SK-N-SH treated with all-trans-retinoic acid at 6 μM for 48 hours (cell line): ENCODE data around the gene FBH1.
"Not testable (repeated sequence)": the region's sequence is repeated elsewhere in the genome, so short reads cannot be mapped to it uniquely, and the experiment has no call there.

Experiments used
- ATAC-seq: fragments of 200-7000 bp; cut with Tn5 transposase; 3 replicates; pipeline ENCODE4 v1.9.1; 2020; ENCODE audit warnings: mild to moderate bottlenecking, moderate library complexity
- ARNTL ChIP-seq: fragments of 450-650 bp; formaldehyde crosslinking; IDR thresholded peaks from 2 replicates; pipeline ENCODE4 v1.5.0; 2020; ENCODE audit warnings: low read depth, mild to moderate bottlenecking, moderate library complexity, borderline replicate concordance
- BACH2 ChIP-seq: fragments of 250-450 bp; sonication (Bioruptor Pico); IDR thresholded peaks from 2 replicates; pipeline ENCODE4 v1.9.0; 2021; ENCODE audit warnings: mild to moderate bottlenecking, borderline replicate concordance
- GLIS3 ChIP-seq: fragments of 250-450 bp; sonication (Bioruptor Pico); IDR thresholded peaks from 2 replicates; pipeline ENCODE4 v1.5.0; 2020; ENCODE audit warnings: mild to moderate bottlenecking, moderate library complexity
- ISL1 ChIP-seq: fragments of 250-450 bp; sonication (Bioruptor Pico); IDR thresholded peaks from 2 replicates; pipeline ENCODE4 v2.1.2; 2022; ENCODE audit warnings: mild to moderate bottlenecking, moderate library complexity
- OSR1 ChIP-seq: fragments of 250-450 bp; sonication (Bioruptor Pico); IDR thresholded peaks from 2 replicates; pipeline ENCODE4 v1.8.0; 2022; ENCODE audit warnings: moderate library complexity, mild to moderate bottlenecking, inconsistent platforms
- PPARA ChIP-seq: fragments of 250-450 bp; sonication (Bioruptor Pico); IDR thresholded peaks from 2 replicates; pipeline ENCODE4 v1.5.0; 2020; ENCODE audit warnings: mild to moderate bottlenecking, borderline replicate concordance
- TCF4 ChIP-seq: fragments of 250-450 bp; sonication (Bioruptor Pico); IDR thresholded peaks from 2 replicates; pipeline ENCODE4 v1.8.0; 2021; ENCODE audit warnings: mild to moderate bottlenecking, moderate library complexity, borderline replicate concordance
- TOX ChIP-seq: fragments of 250-450 bp; sonication (Bioruptor Pico); IDR thresholded peaks from 2 replicates; pipeline ENCODE4 v1.8.0; 2021; ENCODE audit warnings: mild to moderate bottlenecking, moderate library complexity, borderline replicate concordance
- ZC3H10 ChIP-seq: fragments of 250-450 bp; sonication (Bioruptor Pico); IDR thresholded peaks from 2 replicates; pipeline ENCODE4 v1.5.1; 2021; ENCODE audit warnings: mild to moderate bottlenecking, moderate library complexity
- ZFP30 ChIP-seq: fragments of 450-650 bp; formaldehyde crosslinking; IDR thresholded peaks from 2 replicates; pipeline ENCODE4 v1.5.0; 2022; ENCODE audit warnings: mild to moderate bottlenecking, moderate library complexity
- ZNF565 ChIP-seq: fragments of 450-650 bp; formaldehyde crosslinking; conservative IDR thresholded peaks from 2 replicates; pipeline ENCODE4 v1.5.0; 2020; ENCODE audit warnings: low read depth, mild to moderate bottlenecking, moderate library complexity
- ZNF70 ChIP-seq: fragments of 450-650 bp; formaldehyde crosslinking; IDR thresholded peaks from 2 replicates; pipeline ENCODE4 v1.5.0; 2020; ENCODE audit warnings: mild to moderate bottlenecking, moderate library complexity
- TF ChIP-seq, protein P1 (sequence below): fragments of 250-450 bp; sonication (Bioruptor Pico); IDR thresholded peaks from 2 replicates; pipeline ENCODE4 v1.8.0; 2021; ENCODE audit warnings: low read depth, mild to moderate bottlenecking, moderate library complexity, borderline replicate concordance
- TF ChIP-seq, protein P2 (sequence below): fragments of 250-450 bp; sonication (Bioruptor Pico); IDR thresholded peaks from 2 replicates; pipeline ENCODE4 v1.8.0; 2020; ENCODE audit warnings: mild to moderate bottlenecking, moderate library complexity, borderline replicate concordance
- TF ChIP-seq, protein P3 (sequence below): fragments of 250-450 bp; sonication (Bioruptor Pico); IDR thresholded peaks from 2 replicates; pipeline ENCODE4 v1.5.1; 2020; ENCODE audit warnings: low read depth, mild to moderate bottlenecking, moderate library complexity
- TF ChIP-seq, protein P4 (sequence below): fragments of 250-450 bp; sonication (Bioruptor Pico); IDR thresholded peaks from 2 replicates; pipeline ENCODE4 v1.5.0; 2020; ENCODE audit warnings: mild to moderate bottlenecking, moderate library complexity

The FBH1 gene

DNA sequence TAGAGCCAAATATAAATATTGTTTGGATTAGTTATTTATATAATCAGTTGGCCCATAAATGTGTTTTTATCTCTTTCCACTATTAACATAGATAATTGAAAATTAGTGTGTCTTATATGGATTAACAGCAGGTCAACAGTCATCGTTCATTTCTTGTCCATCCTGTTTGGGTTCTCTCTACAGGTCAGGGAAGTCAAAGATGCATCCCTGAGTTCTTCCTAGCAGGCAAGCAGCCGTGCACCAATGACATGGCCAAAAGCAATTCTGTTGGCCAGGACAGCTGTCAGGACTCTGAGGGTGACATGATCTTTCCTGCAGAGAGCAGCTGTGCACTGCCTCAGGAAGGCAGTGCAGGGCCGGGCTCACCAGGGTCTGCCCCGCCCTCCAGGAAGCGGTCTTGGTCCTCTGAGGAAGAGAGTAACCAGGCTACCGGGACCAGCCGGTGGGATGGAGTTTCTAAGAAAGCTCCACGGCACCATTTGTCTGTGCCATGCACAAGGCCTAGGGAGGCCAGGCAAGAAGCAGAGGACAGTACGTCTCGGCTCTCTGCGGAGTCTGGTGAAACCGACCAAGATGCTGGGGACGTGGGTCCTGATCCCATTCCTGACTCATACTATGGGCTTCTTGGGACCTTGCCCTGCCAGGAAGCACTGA lies 15.9 kb downstream of the FBH1 start (continued):
- TF ChIP-seq, protein P1, sequence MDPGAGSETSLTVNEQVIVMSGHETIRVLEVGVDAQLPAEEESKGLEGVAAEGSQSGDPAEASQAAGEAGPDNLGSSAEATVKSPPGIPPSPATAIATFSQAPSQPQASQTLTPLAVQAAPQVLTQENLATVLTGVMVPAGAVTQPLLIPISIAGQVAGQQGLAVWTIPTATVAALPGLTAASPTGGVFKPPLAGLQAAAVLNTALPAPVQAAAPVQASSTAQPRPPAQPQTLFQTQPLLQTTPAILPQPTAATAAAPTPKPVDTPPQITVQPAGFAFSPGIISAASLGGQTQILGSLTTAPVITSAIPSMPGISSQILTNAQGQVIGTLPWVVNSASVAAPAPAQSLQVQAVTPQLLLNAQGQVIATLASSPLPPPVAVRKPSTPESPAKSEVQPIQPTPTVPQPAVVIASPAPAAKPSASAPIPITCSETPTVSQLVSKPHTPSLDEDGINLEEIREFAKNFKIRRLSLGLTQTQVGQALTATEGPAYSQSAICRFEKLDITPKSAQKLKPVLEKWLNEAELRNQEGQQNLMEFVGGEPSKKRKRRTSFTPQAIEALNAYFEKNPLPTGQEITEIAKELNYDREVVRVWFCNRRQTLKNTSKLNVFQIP (CRISPR knock-in tag): no peak

DNA sequence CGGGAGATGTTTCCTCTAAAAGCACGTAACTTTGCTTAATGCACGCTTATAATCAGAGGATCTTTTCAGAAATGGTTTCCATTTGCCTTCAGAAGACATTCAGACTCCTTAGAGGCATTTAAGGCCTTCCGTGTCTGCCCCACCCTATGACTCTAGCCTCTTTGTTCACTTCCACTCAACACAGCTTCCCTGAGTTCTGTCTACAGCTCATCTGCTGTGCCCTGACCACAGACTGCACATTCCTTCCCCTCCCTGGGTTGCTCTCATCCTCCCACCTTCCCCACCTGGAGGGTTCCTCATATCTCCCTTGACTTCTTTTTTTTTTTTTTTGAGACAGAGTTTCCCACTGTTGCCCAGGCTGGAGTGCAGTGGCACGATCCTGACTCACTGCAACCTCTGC lies 16.6 kb downstream of the FBH1 start:
- ATAC-seq: no peak
- TF ChIP-seq GLIS3 (CRISPR knock-in tag) (no peak), ZNF70 (no peak), TOX (no peak)

DNA sequence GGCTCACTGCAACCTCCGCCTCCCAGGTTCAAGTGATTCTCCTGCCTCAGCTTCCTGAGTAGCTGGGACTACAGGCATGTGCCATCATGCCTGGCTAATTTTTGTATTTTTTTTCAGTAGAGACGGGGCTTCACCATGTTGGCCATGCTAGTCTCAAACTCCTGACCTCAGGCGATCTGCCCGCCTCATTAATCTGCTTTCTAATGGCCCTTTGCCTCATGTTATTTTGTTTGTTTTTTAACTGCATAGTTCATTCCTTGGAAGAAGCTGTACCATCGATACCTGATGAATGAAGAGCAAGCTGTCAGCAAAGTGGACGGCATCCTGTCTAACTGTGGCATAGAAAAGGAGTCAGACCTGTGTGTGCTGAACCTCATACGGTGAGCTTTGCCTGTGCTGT lies 18.6 kb downstream of the FBH1 start:
- not testable (repeated sequence) for ATAC-seq

DNA sequence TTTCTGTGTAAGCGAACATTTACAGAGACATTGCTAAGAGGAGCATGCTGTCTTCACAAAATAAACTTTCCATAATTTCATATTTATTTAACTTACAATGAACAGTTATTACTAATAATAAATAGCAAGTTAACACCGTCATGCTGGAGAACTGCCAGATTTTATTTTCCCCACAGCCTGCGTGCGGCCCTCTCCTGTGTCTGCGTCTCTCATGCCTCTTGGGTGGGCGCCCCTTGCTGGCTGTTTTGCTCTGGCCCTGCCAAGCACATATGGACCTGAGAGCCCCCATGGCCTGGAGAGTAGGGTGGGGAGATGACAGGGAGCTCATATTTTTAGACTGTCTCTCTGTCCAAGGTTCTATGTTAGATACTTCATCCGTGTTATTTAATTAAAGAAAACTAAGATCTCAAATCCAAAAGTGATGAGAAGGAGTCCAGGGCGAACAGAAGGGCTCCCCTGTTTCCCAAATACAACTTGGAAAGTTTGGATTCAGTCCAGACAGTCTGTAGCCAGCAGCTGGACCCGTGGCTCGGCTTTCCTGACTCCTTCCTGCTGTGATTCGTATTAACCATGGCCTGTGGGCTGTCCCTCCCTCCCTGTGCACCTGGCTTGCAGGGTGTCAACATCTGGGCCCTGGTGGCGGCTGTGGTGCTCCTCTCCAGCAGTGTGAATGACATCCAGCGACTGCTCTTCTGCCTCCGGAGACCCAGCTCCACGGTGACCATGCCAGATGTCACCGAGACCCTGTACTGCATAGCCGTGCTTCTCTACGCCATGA lies 20.5 kb downstream of the FBH1 start:
- TF ChIP-seq, protein P2, sequence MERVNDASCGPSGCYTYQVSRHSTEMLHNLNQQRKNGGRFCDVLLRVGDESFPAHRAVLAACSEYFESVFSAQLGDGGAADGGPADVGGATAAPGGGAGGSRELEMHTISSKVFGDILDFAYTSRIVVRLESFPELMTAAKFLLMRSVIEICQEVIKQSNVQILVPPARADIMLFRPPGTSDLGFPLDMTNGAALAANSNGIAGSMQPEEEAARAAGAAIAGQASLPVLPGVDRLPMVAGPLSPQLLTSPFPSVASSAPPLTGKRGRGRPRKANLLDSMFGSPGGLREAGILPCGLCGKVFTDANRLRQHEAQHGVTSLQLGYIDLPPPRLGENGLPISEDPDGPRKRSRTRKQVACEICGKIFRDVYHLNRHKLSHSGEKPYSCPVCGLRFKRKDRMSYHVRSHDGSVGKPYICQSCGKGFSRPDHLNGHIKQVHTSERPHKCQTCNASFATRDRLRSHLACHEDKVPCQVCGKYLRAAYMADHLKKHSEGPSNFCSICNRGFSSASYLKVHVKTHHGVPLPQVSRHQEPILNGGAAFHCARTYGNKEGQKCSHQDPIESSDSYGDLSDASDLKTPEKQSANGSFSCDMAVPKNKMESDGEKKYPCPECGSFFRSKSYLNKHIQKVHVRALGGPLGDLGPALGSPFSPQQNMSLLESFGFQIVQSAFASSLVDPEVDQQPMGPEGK (CRISPR knock-in tag): no peak
- TF ChIP-seq BACH2: no peak
- TF ChIP-seq, protein P3, sequence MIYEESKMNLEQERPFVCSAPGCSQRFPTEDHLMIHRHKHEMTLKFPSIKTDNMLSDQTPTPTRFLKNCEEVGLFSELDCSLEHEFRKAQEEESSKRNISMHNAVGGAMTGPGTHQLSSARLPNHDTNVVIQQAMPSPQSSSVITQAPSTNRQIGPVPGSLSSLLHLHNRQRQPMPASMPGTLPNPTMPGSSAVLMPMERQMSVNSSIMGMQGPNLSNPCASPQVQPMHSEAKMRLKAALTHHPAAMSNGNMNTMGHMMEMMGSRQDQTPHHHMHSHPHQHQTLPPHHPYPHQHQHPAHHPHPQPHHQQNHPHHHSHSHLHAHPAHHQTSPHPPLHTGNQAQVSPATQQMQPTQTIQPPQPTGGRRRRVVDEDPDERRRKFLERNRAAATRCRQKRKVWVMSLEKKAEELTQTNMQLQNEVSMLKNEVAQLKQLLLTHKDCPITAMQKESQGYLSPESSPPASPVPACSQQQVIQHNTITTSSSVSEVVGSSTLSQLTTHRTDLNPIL (CRISPR knock-in tag): no peak
- TF ChIP-seq ZNF70: no peak
- TF ChIP-seq, protein P1 (CRISPR knock-in tag): no peak
- TF ChIP-seq, protein P4, sequence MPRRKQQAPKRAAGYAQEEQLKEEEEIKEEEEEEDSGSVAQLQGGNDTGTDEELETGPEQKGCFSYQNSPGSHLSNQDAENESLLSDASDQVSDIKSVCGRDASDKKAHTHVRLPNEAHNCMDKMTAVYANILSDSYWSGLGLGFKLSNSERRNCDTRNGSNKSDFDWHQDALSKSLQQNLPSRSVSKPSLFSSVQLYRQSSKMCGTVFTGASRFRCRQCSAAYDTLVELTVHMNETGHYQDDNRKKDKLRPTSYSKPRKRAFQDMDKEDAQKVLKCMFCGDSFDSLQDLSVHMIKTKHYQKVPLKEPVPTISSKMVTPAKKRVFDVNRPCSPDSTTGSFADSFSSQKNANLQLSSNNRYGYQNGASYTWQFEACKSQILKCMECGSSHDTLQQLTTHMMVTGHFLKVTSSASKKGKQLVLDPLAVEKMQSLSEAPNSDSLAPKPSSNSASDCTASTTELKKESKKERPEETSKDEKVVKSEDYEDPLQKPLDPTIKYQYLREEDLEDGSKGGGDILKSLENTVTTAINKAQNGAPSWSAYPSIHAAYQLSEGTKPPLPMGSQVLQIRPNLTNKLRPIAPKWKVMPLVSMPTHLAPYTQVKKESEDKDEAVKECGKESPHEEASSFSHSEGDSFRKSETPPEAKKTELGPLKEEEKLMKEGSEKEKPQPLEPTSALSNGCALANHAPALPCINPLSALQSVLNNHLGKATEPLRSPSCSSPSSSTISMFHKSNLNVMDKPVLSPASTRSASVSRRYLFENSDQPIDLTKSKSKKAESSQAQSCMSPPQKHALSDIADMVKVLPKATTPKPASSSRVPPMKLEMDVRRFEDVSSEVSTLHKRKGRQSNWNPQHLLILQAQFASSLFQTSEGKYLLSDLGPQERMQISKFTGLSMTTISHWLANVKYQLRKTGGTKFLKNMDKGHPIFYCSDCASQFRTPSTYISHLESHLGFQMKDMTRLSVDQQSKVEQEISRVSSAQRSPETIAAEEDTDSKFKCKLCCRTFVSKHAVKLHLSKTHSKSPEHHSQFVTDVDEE (CRISPR knock-in tag): no peak
- TF ChIP-seq TOX: no peak
- no peak for TF ChIP-seq ZFP30 (CRISPR knock-in tag)
- TF ChIP-seq GLIS3 (CRISPR knock-in tag): no peak
- no peak for TF ChIP-seq ARNTL (CRISPR knock-in tag)
- TF ChIP-seq ZC3H10: no peak
- TF ChIP-seq OSR1 (CRISPR knock-in tag): no peak
- ATAC-seq: no peak

DNA sequence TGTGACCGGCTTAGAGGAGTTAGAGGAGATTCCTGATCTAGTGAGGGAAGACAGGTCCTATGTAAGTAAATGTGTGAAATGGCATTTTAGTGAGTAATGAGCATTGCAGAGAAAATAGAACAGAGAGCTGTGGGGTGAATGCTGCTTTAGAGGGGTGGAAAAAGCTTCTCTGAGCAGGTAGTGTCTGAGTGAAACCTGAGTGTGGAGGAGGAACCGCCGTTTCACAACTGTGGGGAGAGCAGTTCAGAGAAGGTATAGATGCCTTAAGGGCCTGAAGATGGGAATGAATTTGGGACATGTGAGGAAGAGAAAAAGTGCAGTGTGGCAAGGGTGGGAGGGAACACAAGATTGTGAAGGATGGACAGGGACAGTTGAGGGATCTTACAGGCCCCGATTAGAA lies 21.6 kb downstream of the FBH1 start:
- ATAC-seq: no peak
- no peak for TF ChIP-seq ZNF565 (CRISPR knock-in tag)
- TF ChIP-seq BACH2: no peak
- no peak for TF ChIP-seq PPARA
- no peak for TF ChIP-seq GLIS3 (CRISPR knock-in tag)
- no peak for TF ChIP-seq OSR1 (CRISPR knock-in tag)
- no peak for TF ChIP-seq ISL1 (CRISPR knock-in tag)
- TF ChIP-seq, protein P3 (CRISPR knock-in tag): no peak
- no peak for TF ChIP-seq TCF4 (CRISPR knock-in tag)
